Ovary (tissue), 3 donors: ENCODE measurements around the gene LGSN.

ENCODE experiments used
- EP300 ChIP-seq: sonication (generic); formaldehyde crosslinking; IDR thresholded peaks from one replicate; pipeline ENCODE4 v1.6.1; 2017; ENCODE audit warnings: antibody characterized with exemption
- POLR2A ChIP-seq: fragments of 450-650 bp; IDR thresholded peaks from one replicate; pipeline ENCODE4 v1.6.1; 2017; ENCODE audit warnings: antibody characterized with exemption, mild to moderate bottlenecking, moderate library complexity
- TF ChIP-seq, protein P1 (sequence below), 3 donors: fragments of 450-650 bp in 2 of 3; fragments of 200-600 bp in 1 of 3; IDR thresholded peaks; one replicate each; pipeline versions ENCODE4 v1.5.1 to v1.8.0; 2016 to 2022; ENCODE audit warnings: antibody characterized with exemption in 3 of 3, mild to moderate bottlenecking in 1 of 3
- donor health status: DM: no; HTN: no; CAD: no.

DNA sequence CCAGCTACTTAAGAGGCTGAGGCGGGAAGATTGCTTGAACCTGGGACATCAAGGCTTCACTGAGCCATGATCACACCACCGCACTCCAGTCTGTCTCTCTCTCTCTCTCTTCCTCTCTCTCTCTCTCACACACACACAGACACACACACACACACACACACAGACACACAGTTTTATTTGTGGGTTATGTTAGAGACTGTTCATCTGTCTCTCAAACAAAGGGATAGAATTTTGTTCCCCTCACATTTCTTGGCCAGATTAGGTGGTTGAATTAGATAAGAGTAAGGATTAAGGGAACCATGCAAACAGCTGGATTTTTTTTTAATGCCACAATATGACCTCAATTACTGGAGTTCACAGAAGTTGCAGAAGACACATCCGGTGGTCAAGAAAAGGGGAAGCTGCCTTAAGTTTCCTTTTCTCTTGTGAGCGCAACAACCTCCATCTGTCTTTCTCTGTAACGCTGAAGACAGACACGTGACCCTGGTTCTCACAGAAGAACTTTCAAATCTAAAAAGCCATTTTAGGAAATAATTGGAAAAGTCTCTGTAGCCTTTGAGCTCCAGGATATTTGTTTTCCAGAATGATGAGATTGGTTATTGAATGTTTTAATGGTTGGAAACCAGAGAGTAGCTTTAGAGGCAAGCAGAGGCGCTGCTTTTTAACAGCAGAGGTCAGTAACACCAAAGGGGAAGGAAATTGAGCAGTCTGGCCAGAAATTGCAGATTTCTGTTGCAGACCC, 32.9 kb upstream of the LGSN start:
- TF ChIP-seq POLR2A: no peak
- TF ChIP-seq, protein P1, sequence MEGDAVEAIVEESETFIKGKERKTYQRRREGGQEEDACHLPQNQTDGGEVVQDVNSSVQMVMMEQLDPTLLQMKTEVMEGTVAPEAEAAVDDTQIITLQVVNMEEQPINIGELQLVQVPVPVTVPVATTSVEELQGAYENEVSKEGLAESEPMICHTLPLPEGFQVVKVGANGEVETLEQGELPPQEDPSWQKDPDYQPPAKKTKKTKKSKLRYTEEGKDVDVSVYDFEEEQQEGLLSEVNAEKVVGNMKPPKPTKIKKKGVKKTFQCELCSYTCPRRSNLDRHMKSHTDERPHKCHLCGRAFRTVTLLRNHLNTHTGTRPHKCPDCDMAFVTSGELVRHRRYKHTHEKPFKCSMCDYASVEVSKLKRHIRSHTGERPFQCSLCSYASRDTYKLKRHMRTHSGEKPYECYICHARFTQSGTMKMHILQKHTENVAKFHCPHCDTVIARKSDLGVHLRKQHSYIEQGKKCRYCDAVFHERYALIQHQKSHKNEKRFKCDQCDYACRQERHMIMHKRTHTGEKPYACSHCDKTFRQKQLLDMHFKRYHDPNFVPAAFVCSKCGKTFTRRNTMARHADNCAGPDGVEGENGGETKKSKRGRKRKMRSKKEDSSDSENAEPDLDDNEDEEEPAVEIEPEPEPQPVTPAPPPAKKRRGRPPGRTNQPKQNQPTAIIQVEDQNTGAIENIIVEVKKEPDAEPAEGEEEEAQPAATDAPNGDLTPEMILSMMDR (IDR thresholded peaks at IDR 0.05): peak in 1 of 3 donors; percentile 24
- no peak for TF ChIP-seq EP300
